Endothelial cell of umbilical vein (primary cell): ENCODE measurements around the gene MAN2A1. TPM values are rescaled to one million over a fixed set of nuclear protein-coding genes. Genes with fewer than 3 reads are reported as not detected.

Experiments used
- BruUV-seq: library from RNA; stranded (reverse); fragments of 400-500 nt; replicated peaks from 2 replicates; lab custom pipeline; 2021; lab: Mats Ljungman, UMichigan
- CTCF ChIA-PET: fragments of 300-600, 350-600 bp; sonication (Branson Sonifier 250); formaldehyde crosslinking; loops from one replicate; lab custom pipeline; 2021; ENCODE audit warnings: antibody characterized with exemption, inconsistent platforms; lab: Charles Lee
- POLR2A ChIA-PET: fragments of 300-600, 350-600 bp; sonication (Branson Sonifier 250); formaldehyde crosslinking; loops from one replicate; lab custom pipeline; 2021; ENCODE audit warnings: antibody characterized with exemption, inconsistent platforms; lab: Charles Lee
- DNase-seq: peaks from one replicate; pipeline ENCODE4 v3.0.0-alpha.2; 2011; ENCODE audit warnings: low read depth, low spot score
- FAIRE-seq: peaks from 2 replicates; lab custom pipeline; 2011; peaks lifted over from hg19 to GRCh38; lab: Jason Lieb, UNC
- H2AFZ ChIP-seq: 2 replicates; pipeline ENCODE4 v1.6.0; 2012; ENCODE audit warnings: low read depth, low read length, control low read depth, inconsistent platforms
- H3K27ac ChIP-seq: 2 replicates; pipeline ENCODE4 v1.5.1; 2011; ENCODE audit warnings: low read depth, mild to moderate bottlenecking, control low read depth, low read length, moderate library complexity; ENCODE audit not compliant: insufficient read depth
- H3K27me3 ChIP-seq, 2 experiments: 2 replicates each; pipeline versions ENCODE4 v1.6.0 to v1.6.1; 2011; ENCODE audit warnings: low read length in 2 of 2, mixed read lengths in 1 of 2; ENCODE audit not compliant: control insufficient read depth in 2 of 2, insufficient read depth in 2 of 2
- H3K36me3 ChIP-seq, 2 experiments: 2 replicates in 1 of 2; 3 replicates in 1 of 2; pipeline ENCODE4 v1.5.1; 2011; ENCODE audit warnings: low read length in 2 of 2, mild to moderate bottlenecking in 1 of 2, moderate library complexity in 1 of 2; ENCODE audit not compliant: control insufficient read depth in 2 of 2, insufficient read depth in 2 of 2; ENCODE audit errors: extremely low read depth in 1 of 2
- H3K4me1 ChIP-seq: 3 replicates; pipeline ENCODE4 v1.5.1; 2011; ENCODE audit warnings: mild to moderate bottlenecking, low read length; ENCODE audit not compliant: control insufficient read depth, insufficient read depth; ENCODE audit errors: extremely low read depth
- H3K4me2 ChIP-seq: 2 replicates; pipeline ENCODE4 v1.6.1; 2011; ENCODE audit warnings: low read length, control low read depth, mixed read lengths; ENCODE audit not compliant: insufficient read depth
- H3K4me3 ChIP-seq, 3 experiments: fragments of 200-600 bp in 1 of 3; sonication (generic), shearing (Covaris generic) in 1 of 3; replicated peaks in 1 of 3; 2 replicates each; pipeline ENCODE4 v1.5.1; 2011 to 2016; ENCODE audit warnings: control low read depth in 3 of 3, low read length in 3 of 3, mild to moderate bottlenecking in 2 of 3, inconsistent platforms in 1 of 3, low read depth in 1 of 3, moderate library complexity in 1 of 3; ENCODE audit not compliant: insufficient read depth in 1 of 3
- H3K79me2 ChIP-seq: 2 replicates; pipeline ENCODE4 v1.6.0; 2012; ENCODE audit warnings: low read length, inconsistent platforms; ENCODE audit not compliant: control insufficient read depth, insufficient read depth
- H3K9ac ChIP-seq: replicated peaks from 2 replicates; pipeline ENCODE3; 2011; ENCODE audit warnings: low read length, control low read depth; ENCODE audit not compliant: insufficient read depth; ENCODE audit errors: extremely low read depth
- H3K9me1 ChIP-seq: replicated peaks from 3 replicates; pipeline ENCODE4 v1.6.0; 2011; ENCODE audit warnings: mild to moderate bottlenecking, low read length; ENCODE audit not compliant: control insufficient read depth, insufficient read depth; ENCODE audit errors: extremely low read depth
- H3K9me3 ChIP-seq: replicated peaks from 2 replicates; pipeline ENCODE4 v1.5.1; 2012; ENCODE audit warnings: low read length, inconsistent platforms; ENCODE audit not compliant: control insufficient read depth, insufficient read depth
- H4K20me1 ChIP-seq: replicated peaks from 2 replicates; pipeline ENCODE3; 2011; ENCODE audit warnings: mild to moderate bottlenecking, low read length; ENCODE audit not compliant: control insufficient read depth, insufficient read depth; ENCODE audit errors: extremely low read depth
- CTCF ChIP-seq, 2 donors: IDR thresholded peaks; 1 replicate in 1 of 2; 2 replicates in 1 of 2; pipeline ENCODE4 v1.5.1; 2011; ENCODE audit warnings: low read length in 2 of 2, mild to moderate bottlenecking in 2 of 2, moderate library complexity in 2 of 2, control low read depth in 1 of 2, inconsistent platforms in 1 of 2, low read depth in 1 of 2; ENCODE audit not compliant: insufficient read depth in 1 of 2; ENCODE audit errors: extremely low read depth in 1 of 2
- FOS ChIP-seq: IDR thresholded peaks from 2 replicates; pipeline ENCODE4 v1.6.1; 2011; ENCODE audit warnings: mild to moderate bottlenecking, low read length, moderate library complexity, borderline replicate concordance; ENCODE audit not compliant: insufficient read depth
- GATA2 ChIP-seq: IDR thresholded peaks from 2 replicates; pipeline ENCODE4 v1.7.0; 2011; ENCODE audit warnings: low read depth, mild to moderate bottlenecking, moderate library complexity, mixed read lengths, low read length; ENCODE audit not compliant: insufficient read length, insufficient read depth
- MYC ChIP-seq: IDR thresholded peaks from one replicate; pipeline ENCODE4 v1.6.1; 2011; ENCODE audit warnings: mild to moderate bottlenecking, low read depth, low read length
- POLR2AphosphoS5 ChIP-seq: IDR thresholded peaks from 2 replicates; pipeline ENCODE4 v1.6.1; 2012; ENCODE audit warnings: low read depth, mild to moderate bottlenecking, control low read depth, low read length, moderate library complexity; ENCODE audit not compliant: insufficient read depth
- dilution Hi-C: fragments of 300-500 bp; cut with MboI; formaldehyde crosslinking; loops from one replicate; pipeline ENCODE4 v1.15.0; 2019; ENCODE audit warnings: low sequenced_read_pairs; ENCODE audit not compliant: extremely low pct_ligation_motif_present
- intact Hi-C: fragments of 100-400 bp; cut with micrococcal nuclease; formaldehyde crosslinking; loops from one replicate; pipeline ENCODE4 v1.10.0; 2022
- polyA plus RNA-seq, 4 experiments: library from polyadenylated mRNA; depleted of rRNA in 3 of 4; stranded (reverse) in 3 of 4; unstranded in 1 of 4; fragments of >200 nt; gene quantifications; 2 replicates each; pipeline versions ENCODE4 v1.2.1 to v1.2.3, GENCODE V29; 2011 to 2012; ENCODE audit warnings: missing spikeins in 1 of 4
- total RNA-seq: library from RNA; stranded (reverse); gene quantifications from 2 replicates; pipeline ENCODE4 v1.2.3, GENCODE V29; 2021
- TF ChIP-seq, protein P1 (sequence below): IDR thresholded peaks from 2 replicates; pipeline ENCODE4 v1.6.1; 2011; ENCODE audit not compliant: insufficient read depth, insufficient read length

The MAN2A1 gene
- total and polyA plus RNA-seq, 2 donors (not counting 3 experiments of a cell fraction or from before 2014, with no cell fraction given), result 20.8 to 54.8 TPM

DNA sequence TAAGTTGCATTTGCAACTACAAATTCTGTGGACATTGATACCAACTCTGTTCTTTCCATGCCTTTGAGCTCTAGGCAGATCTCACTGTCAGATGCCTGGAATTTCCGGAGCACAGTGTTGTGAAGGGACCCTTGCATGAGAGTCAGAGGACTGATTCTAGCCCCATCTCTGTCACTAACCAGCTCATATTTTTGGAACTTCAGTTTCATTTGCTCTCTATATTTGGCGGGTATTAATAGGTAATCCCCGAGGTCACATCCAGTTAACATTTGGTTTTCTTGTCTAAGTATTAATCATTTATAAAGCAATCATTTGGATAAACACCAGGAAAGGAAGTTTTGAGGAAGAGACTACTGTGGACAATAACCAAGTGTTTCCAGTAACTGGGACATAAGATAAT lies 115.7 kb downstream of the MAN2A1 start:
- Histone ChIP-seq H3K27me3 (no peaks in the 10 kb centered on the region), H4K20me1 (no peaks in the 10 kb centered on the region), H3K9ac (no peak overlapping the region), H3K4me1 (no peaks in the 10 kb centered on the region), H3K9me1 (no peaks in the 10 kb centered on the region), H3K9me3 (no peaks in the 10 kb centered on the region), H2AFZ (no peak overlapping the region), H3K36me3 (no peaks in the 10 kb centered on the region), H3K4me3 (no peak overlapping the region), H3K79me2 (no peaks in the 10 kb centered on the region), H3K4me2 (no peak overlapping the region), H3K27ac (no peak overlapping the region)
- CTCF ChIA-PET, result no interaction called here
- dilution Hi-C loops (no loop called here), intact Hi-C loops (no loop called here)
- no TSS peak for BruUV-seq
- no peak for FAIRE-seq
- TF ChIP-seq MYC (no peak), CTCF (IDR thresholded peaks at IDR 0.05; ENCODE audit: extremely low read depth in 1 of 2, insufficient read depth in 1 of 2, low read depth in 1 of 2, low read length in 2 of 2) (no peak), POLR2AphosphoS5 (no peak), GATA2 (no peak)
- TF ChIP-seq, protein P1, sequence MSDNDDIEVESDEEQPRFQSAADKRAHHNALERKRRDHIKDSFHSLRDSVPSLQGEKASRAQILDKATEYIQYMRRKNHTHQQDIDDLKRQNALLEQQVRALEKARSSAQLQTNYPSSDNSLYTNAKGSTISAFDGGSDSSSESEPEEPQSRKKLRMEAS, result no peak
- no peak for DNase-seq
- POLR2A ChIA-PET, result no interaction called here

DNA sequence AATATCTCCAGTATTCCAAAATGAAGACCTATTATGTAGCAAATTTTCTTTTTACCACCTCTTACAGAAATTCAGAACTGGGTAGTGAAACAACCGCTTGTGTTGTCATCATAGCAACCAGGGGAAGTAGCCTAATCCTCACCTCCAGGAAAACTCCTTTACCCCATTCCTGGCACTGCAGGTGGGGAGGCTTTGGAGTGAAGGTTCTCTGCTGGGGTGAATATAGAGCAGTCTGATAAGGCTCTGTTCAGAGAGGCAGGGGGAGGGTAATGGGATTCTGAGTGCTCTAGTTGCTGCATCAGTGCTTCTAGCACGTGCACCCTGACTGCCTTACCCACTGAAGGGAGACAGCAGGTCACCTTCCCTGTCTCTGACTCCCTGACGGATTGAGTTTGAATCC lies 116.2 kb downstream of the MAN2A1 start:
- dilution Hi-C loops (no loop called here), intact Hi-C loops (no loop called here)
- H3K9me1 ChIP-seq, result no peaks in the 10 kb centered on the region
- H3K4me1 ChIP-seq, result no peaks in the 10 kb centered on the region
- H3K27me3 ChIP-seq, result no peaks in the 10 kb centered on the region
- H3K4me2 ChIP-seq, result no peak overlapping the region
- H4K20me1 ChIP-seq, result no peaks in the 10 kb centered on the region
- H3K9me3 ChIP-seq, result no peaks in the 10 kb centered on the region
- CTCF ChIA-PET, result no interaction called here
- no peak overlapping the region for H3K4me3 ChIP-seq
- H3K79me2 ChIP-seq, result no peaks in the 10 kb centered on the region
- H3K36me3 ChIP-seq, result no peaks in the 10 kb centered on the region
- DNase-seq (no peak), FAIRE-seq (no peak)
- H3K27ac ChIP-seq, result no peak overlapping the region
- no peak overlapping the region for H3K9ac ChIP-seq
- POLR2A ChIA-PET, result no interaction called here
- no TSS peak for BruUV-seq
- no peak overlapping the region for H2AFZ ChIP-seq
- no peak for TF ChIP-seq MYC
- TF ChIP-seq POLR2AphosphoS5, result no peak
- no peak for TF ChIP-seq CTCF (IDR thresholded peaks at IDR 0.05; ENCODE audit: extremely low read depth in 1 of 2, insufficient read depth in 1 of 2, low read depth in 1 of 2, low read length in 2 of 2)
- no peak for TF ChIP-seq FOS
